CD14-positive monocyte (primary cell): ENCODE data around the gene KMT2E. TPM values are rescaled to one million over a fixed set of nuclear protein-coding genes. Genes with fewer than 3 reads are reported as not detected.
A peak's percentile ranks its signal among the peaks of the same experiment; 100 is the strongest.

Source experiments
- DNase-seq, 3 donors: peaks; one replicate each; pipeline ENCODE4 v3.0.0-alpha.2; 2011 to 2022
- H2AFZ ChIP-seq: 2 replicates; pipeline ENCODE4 v1.6.0; 2012; ENCODE audit warnings: mild to moderate bottlenecking, low read depth, low read length, inconsistent platforms; ENCODE audit not compliant: insufficient read depth, poor library complexity, severe bottlenecking
- H3K27ac ChIP-seq, 2 donors: 1 replicate in 1 of 2; 2 replicates in 1 of 2; pipeline ENCODE4 v1.5.1; 2012 to 2013; ENCODE audit warnings: low read length in 2 of 2, control low read depth in 1 of 2, inconsistent platforms in 1 of 2, low read depth in 1 of 2, mild to moderate bottlenecking in 1 of 2
- H3K27me3 ChIP-seq, 2 donors: one replicate each; pipeline versions ENCODE4 v1.6.0 to v1.6.1; 2011 to 2013; ENCODE audit warnings: low read length in 2 of 2; ENCODE audit not compliant: control insufficient read depth in 2 of 2, insufficient read depth in 2 of 2
- H3K36me3 ChIP-seq, 2 donors: replicated peaks in 1 of 2; 1 replicate in 1 of 2; 2 replicates in 1 of 2; pipeline versions ENCODE4 v1.5.1 to v1.6.1; 2012 to 2013; ENCODE audit warnings: low read length in 2 of 2, control low read depth in 1 of 2, inconsistent platforms in 1 of 2, mild to moderate bottlenecking in 1 of 2; ENCODE audit not compliant: insufficient read depth in 2 of 2, control insufficient read depth in 1 of 2
- H3K4me1 ChIP-seq, 2 donors: 1 replicate in 1 of 2; 2 replicates in 1 of 2; pipeline versions ENCODE4 v1.5.1 to v1.6.1; 2012 to 2013; ENCODE audit warnings: low read length in 2 of 2, control low read depth in 1 of 2, inconsistent platforms in 1 of 2, mild to moderate bottlenecking in 1 of 2, moderate library complexity in 1 of 2; ENCODE audit not compliant: insufficient read depth in 2 of 2, control insufficient read depth in 1 of 2
- H3K4me2 ChIP-seq: replicated peaks from 2 replicates; pipeline ENCODE3; 2012; ENCODE audit warnings: low read length, moderate library complexity, mild to moderate bottlenecking; ENCODE audit not compliant: poor library complexity, severe bottlenecking; ENCODE audit errors: extremely low read depth
- H3K4me3 ChIP-seq, 3 experiments: fragments of 200-600 bp in 1 of 3; sonication (generic) in 1 of 3; replicated peaks in 1 of 3; 1 replicate in 2 of 3; 2 replicates in 1 of 3; pipeline ENCODE4 v1.5.1; 2011 to 2013; ENCODE audit warnings: low read length in 3 of 3, mild to moderate bottlenecking in 3 of 3, control low read depth in 2 of 3, low read depth in 2 of 3, inconsistent platforms in 1 of 3, moderate library complexity in 1 of 3
- H3K79me2 ChIP-seq: 2 replicates; pipeline ENCODE4 v1.6.0; 2012; ENCODE audit warnings: mild to moderate bottlenecking, control low read depth, inconsistent platforms, low read length, moderate library complexity; ENCODE audit not compliant: insufficient read depth
- H3K9ac ChIP-seq: 2 replicates; pipeline ENCODE4 v1.6.0; 2017; ENCODE audit warnings: low read length, mild to moderate bottlenecking; ENCODE audit not compliant: insufficient read depth, poor library complexity, severe bottlenecking
- H3K9me3 ChIP-seq, 2 donors: replicated peaks in 1 of 2; 1 replicate in 1 of 2; 2 replicates in 1 of 2; pipeline versions ENCODE4 v1.5.1 to v1.6.1; 2012 to 2013; ENCODE audit warnings: low read length in 2 of 2, control low read depth in 1 of 2; ENCODE audit not compliant: control insufficient read depth in 1 of 2, insufficient read depth in 1 of 2
- H4K20me1 ChIP-seq: 2 replicates; pipeline ENCODE4 v1.6.0; 2012; ENCODE audit warnings: mild to moderate bottlenecking, low read length, control low read depth, moderate library complexity; ENCODE audit not compliant: insufficient read depth
- H3K27ac Mint-ChIP-seq, 7 donors: one replicate each; pipeline ENCODE4 v1.8.0; 2020; ENCODE audit warnings: mild to moderate bottlenecking in 7 of 7, mixed read lengths in 7 of 7, moderate library complexity in 6 of 7, inconsistent platforms in 2 of 7
- H3K27me3 Mint-ChIP-seq, 3 donors: one replicate each; pipeline ENCODE4 v1.8.0; 2021 to 2022; ENCODE audit warnings: low read depth in 3 of 3, mild to moderate bottlenecking in 3 of 3, mixed read lengths in 3 of 3, moderate library complexity in 3 of 3, inconsistent platforms in 1 of 3
- H3K36me3 Mint-ChIP-seq, 2 donors: one replicate each; pipeline ENCODE4 v1.8.0; 2020; ENCODE audit warnings: mixed read lengths in 2 of 2, inconsistent platforms in 1 of 2, mild to moderate bottlenecking in 1 of 2
- H3K4me1 Mint-ChIP-seq: one replicate; pipeline ENCODE4 v1.8.0; 2020; ENCODE audit warnings: mild to moderate bottlenecking, mixed read lengths
- H3K4me3 Mint-ChIP-seq, 2 donors: one replicate each; pipeline ENCODE4 v1.8.0; 2020; ENCODE audit warnings: mild to moderate bottlenecking in 2 of 2, mixed read lengths in 2 of 2, moderate library complexity in 1 of 2
- H3K9me3 Mint-ChIP-seq, 7 donors: one replicate each; pipeline ENCODE4 v1.8.0; 2020 to 2022; ENCODE audit warnings: mixed read lengths in 7 of 7, mild to moderate bottlenecking in 6 of 7, moderate library complexity in 6 of 7, inconsistent platforms in 2 of 7
- WGBS: methylation state at CpG from one replicate; pipeline ENCODE4 v1.1.5; 2013; ENCODE audit warnings: missing lambda C conversion rate; ENCODE audit not compliant: insufficient coverage; 5-methylcytosine and 5-hydroxymethylcytosine counted together
- intact Hi-C, 2 donors: fragments of 100-400 bp; cut with micrococcal nuclease; formaldehyde crosslinking; loops; one replicate each; pipeline versions ENCODE4 v1.15.0 to v1.15.1; 2023
- polyA plus RNA-seq, 3 donors: library from polyadenylated mRNA; depleted of rRNA in 1 of 3; unstranded in 2 of 3; stranded (reverse) in 1 of 3; fragments of 300-500 nt in 2 of 3; fragments of >200 nt in 1 of 3; fragmentation: Illumina TruSeq in 2 of 3; gene quantifications; 1 replicate in 2 of 3; 2 replicates in 1 of 3; pipeline ENCODE4 v1.2.3, GENCODE V29; 2012 to 2021
- TF ChIP-seq, protein P1 (sequence below): fragments of 200-600 bp; IDR thresholded peaks from one replicate; pipeline ENCODE4 v1.8.0; 2022; ENCODE audit warnings: antibody characterized with exemption, mild to moderate bottlenecking

Gene KMT2E
- polyA plus RNA-seq, 3 donors = 21.5 to 58.0 (median 33.1) TPM

DNA sequence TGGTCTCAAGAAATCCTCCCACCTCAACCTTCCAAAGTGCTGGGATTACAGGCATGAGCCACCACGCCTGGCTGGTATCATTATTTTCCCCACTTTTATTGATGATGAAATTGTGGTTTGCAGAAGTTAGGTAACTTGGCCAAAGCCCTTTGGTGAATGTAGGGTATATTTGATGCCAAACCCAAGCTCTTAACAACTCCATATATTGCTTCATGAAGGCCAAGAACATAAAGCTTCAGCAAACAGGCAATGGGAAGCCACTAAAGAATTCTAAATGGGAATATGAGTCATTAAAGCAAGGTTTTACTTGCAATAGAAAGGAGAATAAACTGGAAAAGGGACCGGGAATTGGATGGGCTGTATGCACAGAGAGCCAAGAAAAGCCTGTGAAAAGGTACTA is 142.7 kb downstream of the KMT2E start:
- Histone ChIP-seq H2AFZ (no peak overlapping the region), H3K9ac (no peak overlapping the region), H3K36me3 (peaks cover 4 to 64% of the 10 kb centered on the region in 2 donors), H3K27me3 (no peaks in the 10 kb centered on the region), H4K20me1 (peaks cover 11% of the 10 kb centered on the region), H3K4me1 (no peaks in the 10 kb centered on the region), H3K4me2 (no peak overlapping the region), H3K9me3 (no peaks in the 10 kb centered on the region), H3K27ac (no peak overlapping the region), H3K79me2 (no peaks in the 10 kb centered on the region), H3K4me3 (no peak overlapping the region)
- TF ChIP-seq, protein P1, sequence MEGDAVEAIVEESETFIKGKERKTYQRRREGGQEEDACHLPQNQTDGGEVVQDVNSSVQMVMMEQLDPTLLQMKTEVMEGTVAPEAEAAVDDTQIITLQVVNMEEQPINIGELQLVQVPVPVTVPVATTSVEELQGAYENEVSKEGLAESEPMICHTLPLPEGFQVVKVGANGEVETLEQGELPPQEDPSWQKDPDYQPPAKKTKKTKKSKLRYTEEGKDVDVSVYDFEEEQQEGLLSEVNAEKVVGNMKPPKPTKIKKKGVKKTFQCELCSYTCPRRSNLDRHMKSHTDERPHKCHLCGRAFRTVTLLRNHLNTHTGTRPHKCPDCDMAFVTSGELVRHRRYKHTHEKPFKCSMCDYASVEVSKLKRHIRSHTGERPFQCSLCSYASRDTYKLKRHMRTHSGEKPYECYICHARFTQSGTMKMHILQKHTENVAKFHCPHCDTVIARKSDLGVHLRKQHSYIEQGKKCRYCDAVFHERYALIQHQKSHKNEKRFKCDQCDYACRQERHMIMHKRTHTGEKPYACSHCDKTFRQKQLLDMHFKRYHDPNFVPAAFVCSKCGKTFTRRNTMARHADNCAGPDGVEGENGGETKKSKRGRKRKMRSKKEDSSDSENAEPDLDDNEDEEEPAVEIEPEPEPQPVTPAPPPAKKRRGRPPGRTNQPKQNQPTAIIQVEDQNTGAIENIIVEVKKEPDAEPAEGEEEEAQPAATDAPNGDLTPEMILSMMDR = no peak
- no CpG with 5 or more reads among the region's 2 CpGs for WGBS
- no peak for DNase-seq
- Mint-ChIP-seq H3K36me3 (peaks cover 24 to 40% of the 10 kb centered on the region in 2 donors), H3K27me3 (peaks cover 0 to 1% (median 1%) of the 10 kb centered on the region in 3 donors), H3K9me3 (no peaks in the 10 kb centered on the region), H3K4me1 (peaks cover 8% of the 10 kb centered on the region), H3K4me3 (no peak overlapping the region), H3K27ac (peak overlapping the region in 1 of 7 donors; percentile 6)
- intact Hi-C loops = no loop called here

DNA sequence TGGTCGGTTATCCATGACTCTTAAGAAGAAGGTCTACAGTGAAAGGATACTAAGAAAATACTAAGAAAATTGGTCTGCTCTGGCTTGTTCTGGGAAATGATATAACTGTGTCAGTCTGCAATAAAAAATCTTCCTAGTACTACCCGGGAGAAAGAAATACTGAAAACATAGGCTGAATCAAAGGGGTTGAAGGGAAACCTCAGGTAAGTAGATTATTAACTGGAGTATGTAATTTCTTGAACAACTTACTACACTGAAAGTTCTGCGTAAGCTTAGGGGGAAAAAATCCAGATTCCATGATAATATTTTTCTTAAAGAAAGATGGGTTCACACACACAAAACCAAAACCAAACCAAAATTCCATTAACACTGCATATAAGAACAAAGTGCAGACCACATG is 143.3 kb downstream of the KMT2E start:
- H3K27me3 Mint-ChIP-seq = peaks cover 0 to 3% (median 1%) of the 10 kb centered on the region in 3 donors
- H3K4me2 ChIP-seq = no peak overlapping the region
- no peaks in the 10 kb centered on the region for H3K9me3 ChIP-seq
- H3K27ac ChIP-seq = no peak overlapping the region
- intact Hi-C loops = no loop called here
- H3K36me3 ChIP-seq = peaks cover 4 to 64% of the 10 kb centered on the region in 2 donors
- peaks cover 24 to 44% of the 10 kb centered on the region in 2 donors for H3K36me3 Mint-ChIP-seq
- no peaks in the 10 kb centered on the region for H3K9me3 Mint-ChIP-seq
- peak overlapping the region in 1 of 7 donors; percentile 6 for H3K27ac Mint-ChIP-seq
- no peaks in the 10 kb centered on the region for H3K27me3 ChIP-seq
- H3K4me3 Mint-ChIP-seq = no peak overlapping the region
- TF ChIP-seq, protein P1 = no peak
- H3K79me2 ChIP-seq = no peaks in the 10 kb centered on the region
- 100% methylated on average over 1 of the region's 3 CpGs for WGBS
- H3K4me1 Mint-ChIP-seq = peaks cover 8% of the 10 kb centered on the region
- H3K4me3 ChIP-seq = no peak overlapping the region
- H4K20me1 ChIP-seq = peaks cover 11% of the 10 kb centered on the region
- no peaks in the 10 kb centered on the region for H3K4me1 ChIP-seq
- H2AFZ ChIP-seq = no peak overlapping the region
- no peak overlapping the region for H3K9ac ChIP-seq
- no peak for DNase-seq
